Smooth muscle cell (in vitro differentiated cells): ENCODE results near the gene WNK1. TPM values are rescaled to one million over a fixed set of nuclear protein-coding genes. Genes with fewer than 3 reads are reported as not detected.

Experiments used
- DNase-seq: peaks from one replicate; lab custom pipeline; 2025; ENCODE audit not compliant: unreplicated experiment; lab: John Stamatoyannopoulos, UW
- H2AFZ ChIP-seq: fragments of 200-600 bp; sonication (generic); 2 replicates; pipeline ENCODE4 v1.6.0; 2016; ENCODE audit warnings: antibody characterized with exemption, low read depth, mild to moderate bottlenecking
- H3F3A ChIP-seq: fragments of 200-600 bp; sonication (generic); 2 replicates; pipeline ENCODE4 v1.6.0; 2017; ENCODE audit warnings: antibody characterized with exemption, low read depth
- H3K27ac ChIP-seq: fragments of 200-600 bp; sonication (generic); 2 replicates; pipeline ENCODE4 v1.5.1; 2016; ENCODE audit warnings: low read depth, mild to moderate bottlenecking
- H3K27me3 ChIP-seq: fragments of 200-600 bp; sonication (generic); 2 replicates; pipeline ENCODE4 v1.6.1; 2016; ENCODE audit warnings: low read depth, mild to moderate bottlenecking
- H3K36me3 ChIP-seq: fragments of 200-600 bp; sonication (generic); 2 replicates; pipeline ENCODE4 v1.5.1; 2016; ENCODE audit warnings: low read depth
- H3K4me1 ChIP-seq: fragments of 200-600 bp; sonication (generic); 2 replicates; pipeline ENCODE4 v1.5.1; 2016; ENCODE audit warnings: low read depth
- H3K4me2 ChIP-seq: fragments of 200-600 bp; sonication (generic); 2 replicates; pipeline ENCODE4 v1.6.0; 2016; ENCODE audit warnings: mild to moderate bottlenecking
- H3K4me3 ChIP-seq: fragments of 200-600 bp; sonication (generic); 2 replicates; pipeline ENCODE4 v1.5.1; 2016; ENCODE audit warnings: mild to moderate bottlenecking
- H3K79me2 ChIP-seq: fragments of 200-600 bp; sonication (generic); 2 replicates; pipeline ENCODE4 v1.6.0; 2016; ENCODE audit warnings: low read depth, mild to moderate bottlenecking
- H3K9ac ChIP-seq: fragments of 200-600 bp; sonication (generic); 2 replicates; pipeline ENCODE4 v1.6.0; 2016; ENCODE audit warnings: low read depth
- H3K9me3 ChIP-seq: fragments of 200-600 bp; sonication (generic); replicated peaks from 2 replicates; pipeline ENCODE4 v1.5.1; 2016; ENCODE audit warnings: low read depth
- H4K20me1 ChIP-seq: fragments of 200-600 bp; sonication (generic); 2 replicates; pipeline ENCODE4 v1.6.0; 2016; ENCODE audit warnings: low read depth
- WGBS: methylation state at CpG from one replicate; pipeline ENCODE4 v1.1.7; 2016; ENCODE audit warnings: low lambda C conversion rate; 5-methylcytosine and 5-hydroxymethylcytosine counted together
- polyA plus RNA-seq: library from polyadenylated mRNA; unstranded; fragments of >200 nt; fragmentation: Nextera tagmentation; extraction: Ambion mirVana; gene quantifications from 2 replicates; pipeline ENCODE4 v1.2.1, GENCODE V29; 2016
- total RNA-seq: library from RNA; depleted of rRNA; stranded (reverse); fragments of >200 nt; gene quantifications from 2 replicates; pipeline ENCODE4 v1.2.3, GENCODE V29; 2014
- TF ChIP-seq, protein P1 (sequence below): fragments of 200-600 bp; sonication (generic); IDR thresholded peaks from 2 replicates; pipeline ENCODE4 v1.5.1; 2017; ENCODE audit warnings: borderline replicate concordance, mild to moderate bottlenecking, antibody characterized with exemption; ENCODE audit not compliant: insufficient read depth, poor library complexity, severe bottlenecking

Gene WNK1
- total and polyA plus RNA-seq, 2 experiments from 2014 or later: 42.2 to 104 TPM

DNA sequence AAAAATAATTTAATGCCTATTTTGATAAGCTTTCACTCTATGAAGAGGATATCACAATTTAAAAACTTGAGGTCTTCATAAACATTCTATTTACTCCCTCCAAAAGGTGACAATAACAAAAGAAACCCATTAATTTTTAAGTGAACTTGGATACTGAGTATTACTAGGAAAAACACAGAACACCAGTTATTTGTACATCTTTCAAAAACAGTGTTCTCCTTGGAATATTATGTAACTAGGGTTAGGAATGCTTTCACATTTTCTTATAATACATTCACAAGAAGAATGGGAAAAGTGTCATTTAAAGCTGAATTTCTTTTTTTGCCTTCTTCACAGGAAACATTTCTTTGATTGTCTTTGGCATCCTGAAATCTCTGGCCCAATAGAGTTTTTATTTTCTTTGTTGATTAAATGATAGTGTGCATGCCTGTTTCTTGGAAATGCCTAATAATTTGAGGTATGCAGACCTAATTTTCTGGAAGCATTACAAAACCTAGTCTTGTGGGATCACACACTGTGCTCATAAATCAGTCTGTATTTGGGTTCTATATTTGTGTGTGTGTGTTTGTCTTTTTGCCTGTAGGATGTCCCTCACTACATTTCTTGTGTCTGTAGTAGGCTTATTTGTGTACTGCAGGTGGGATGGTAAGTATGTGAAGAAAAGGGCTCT, 76.5 kb downstream of the WNK1 start:
- Histone ChIP-seq H3F3A (no peaks in the 10 kb centered on the region), H4K20me1 (peaks cover 59% of the 10 kb centered on the region), H3K27me3 (no peaks in the 10 kb centered on the region), H3K4me1 (no peaks in the 10 kb centered on the region), H3K9ac (no peak overlapping the region), H3K4me2 (no peak overlapping the region), H3K9me3 (no peaks in the 10 kb centered on the region), H3K36me3 (peaks cover 27% of the 10 kb centered on the region), H3K79me2 (peaks cover 80% of the 10 kb centered on the region), H3K27ac (no peak overlapping the region), H2AFZ (no peak overlapping the region), H3K4me3 (no peak overlapping the region)
- TF ChIP-seq, protein P1, sequence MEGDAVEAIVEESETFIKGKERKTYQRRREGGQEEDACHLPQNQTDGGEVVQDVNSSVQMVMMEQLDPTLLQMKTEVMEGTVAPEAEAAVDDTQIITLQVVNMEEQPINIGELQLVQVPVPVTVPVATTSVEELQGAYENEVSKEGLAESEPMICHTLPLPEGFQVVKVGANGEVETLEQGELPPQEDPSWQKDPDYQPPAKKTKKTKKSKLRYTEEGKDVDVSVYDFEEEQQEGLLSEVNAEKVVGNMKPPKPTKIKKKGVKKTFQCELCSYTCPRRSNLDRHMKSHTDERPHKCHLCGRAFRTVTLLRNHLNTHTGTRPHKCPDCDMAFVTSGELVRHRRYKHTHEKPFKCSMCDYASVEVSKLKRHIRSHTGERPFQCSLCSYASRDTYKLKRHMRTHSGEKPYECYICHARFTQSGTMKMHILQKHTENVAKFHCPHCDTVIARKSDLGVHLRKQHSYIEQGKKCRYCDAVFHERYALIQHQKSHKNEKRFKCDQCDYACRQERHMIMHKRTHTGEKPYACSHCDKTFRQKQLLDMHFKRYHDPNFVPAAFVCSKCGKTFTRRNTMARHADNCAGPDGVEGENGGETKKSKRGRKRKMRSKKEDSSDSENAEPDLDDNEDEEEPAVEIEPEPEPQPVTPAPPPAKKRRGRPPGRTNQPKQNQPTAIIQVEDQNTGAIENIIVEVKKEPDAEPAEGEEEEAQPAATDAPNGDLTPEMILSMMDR: no peak
- no peak for DNase-seq

DNA sequence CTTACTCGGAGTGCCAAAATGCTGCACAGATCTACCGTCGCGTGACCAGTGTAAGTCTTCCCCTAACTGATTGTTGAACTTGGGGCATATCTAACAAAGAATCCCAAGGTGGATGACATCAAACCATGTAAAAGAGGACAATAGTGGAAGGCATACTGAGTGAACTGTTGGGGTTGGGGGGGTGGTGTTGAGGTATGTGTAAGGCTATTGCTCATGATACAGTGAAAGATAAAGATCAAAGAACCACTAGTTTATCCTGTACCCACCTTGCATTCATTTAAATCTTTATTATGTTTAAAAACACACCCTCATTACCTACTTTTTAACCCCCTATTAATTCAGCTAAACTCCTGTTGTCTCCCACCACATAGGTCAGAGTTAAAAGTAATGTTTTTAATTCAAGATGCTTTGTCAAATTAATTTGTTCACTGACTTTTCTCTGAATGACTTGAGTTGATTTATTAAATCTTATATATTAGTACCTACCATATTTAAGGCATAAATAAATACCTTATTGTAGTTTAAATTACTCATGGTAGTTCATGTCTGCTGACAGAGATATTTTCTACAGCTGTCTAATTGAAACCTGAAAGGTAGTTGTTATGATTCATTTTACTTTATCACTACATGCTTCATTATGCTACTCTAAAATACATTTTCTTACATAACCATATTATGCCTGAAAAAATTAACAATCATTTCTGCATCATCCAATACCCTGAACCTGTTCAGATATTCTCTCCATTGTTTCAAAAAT, 77.9 kb downstream of the WNK1 start:
- no peaks in the 10 kb centered on the region for H3K27me3 ChIP-seq
- H2AFZ ChIP-seq: no peak overlapping the region
- 94% methylated on average over 4 of the region's 4 CpGs for WGBS
- no peak overlapping the region for H3K4me3 ChIP-seq
- H3K4me1 ChIP-seq: no peaks in the 10 kb centered on the region
- H3F3A ChIP-seq: no peaks in the 10 kb centered on the region
- H3K27ac ChIP-seq: no peak overlapping the region
- peaks cover 80% of the 10 kb centered on the region for H3K79me2 ChIP-seq
- H4K20me1 ChIP-seq: peaks cover 57% of the 10 kb centered on the region
- H3K4me2 ChIP-seq: no peak overlapping the region
- DNase-seq: no peak
- TF ChIP-seq, protein P1: no peak
- no peak overlapping the region for H3K9ac ChIP-seq
- no peaks in the 10 kb centered on the region for H3K9me3 ChIP-seq
- H3K36me3 ChIP-seq: peaks cover 27% of the 10 kb centered on the region

DNA sequence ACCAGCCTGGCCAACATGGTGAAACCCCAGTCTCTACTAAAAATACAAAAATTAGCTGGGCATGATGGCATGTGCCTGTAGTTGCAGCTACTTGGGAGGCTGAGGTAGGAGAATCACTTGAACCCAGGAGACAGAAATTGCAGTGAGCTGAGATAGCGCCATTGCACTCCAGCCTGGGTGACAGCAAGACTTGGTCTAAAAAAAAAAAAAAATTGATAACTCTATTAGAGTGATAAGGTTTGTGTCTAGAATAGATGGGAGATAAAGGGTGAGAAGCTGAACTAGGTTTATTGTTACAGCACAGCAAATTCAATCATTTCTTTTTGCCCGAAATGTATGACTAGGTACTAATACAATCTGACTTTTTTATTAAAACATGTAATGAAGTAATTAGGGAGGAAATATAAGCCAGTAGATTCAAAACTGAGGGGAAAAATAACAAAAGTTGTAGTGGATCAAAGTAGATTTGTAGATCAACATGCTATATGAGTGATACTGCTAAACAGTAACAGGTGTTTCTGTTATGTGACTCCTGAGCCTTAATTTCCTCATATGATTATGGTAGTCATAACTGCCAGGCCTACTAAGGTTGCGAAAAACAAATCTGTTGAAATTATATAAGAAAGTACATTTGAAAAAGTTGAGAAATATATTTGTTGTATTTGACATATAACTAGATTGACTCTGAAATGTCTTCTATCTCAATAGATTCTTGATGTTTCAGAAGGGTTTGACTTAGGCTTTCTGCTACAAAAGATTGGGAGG, 83.6 kb downstream of the WNK1 start:
- Histone ChIP-seq H3K4me2 (no peak overlapping the region), H3F3A (no peaks in the 10 kb centered on the region), H2AFZ (no peak overlapping the region), H3K9ac (no peak overlapping the region), H3K9me3 (no peaks in the 10 kb centered on the region), H3K4me3 (no peak overlapping the region), H3K79me2 (peaks cover 57% of the 10 kb centered on the region), H3K27me3 (no peaks in the 10 kb centered on the region), H3K27ac (no peak overlapping the region), H3K4me1 (no peaks in the 10 kb centered on the region), H3K36me3 (peaks cover 3% of the 10 kb centered on the region), H4K20me1 (peaks cover 60% of the 10 kb centered on the region)
- WGBS: 97% methylated on average over 3 of the region's 3 CpGs
- TF ChIP-seq, protein P1: no peak
- no peak for DNase-seq
